ENCODE results near the gene XRN2. TPM values are rescaled to one million over a fixed set of nuclear protein-coding genes. Genes with fewer than 3 reads are reported as not detected.

XRN2 gene
- total and polyA plus RNA-seq, 2 of the 13 experiments (the other 11 are each of a cell fraction or from before 2014, with no cell fraction given): 90.3 to 171 TPM

DNA sequence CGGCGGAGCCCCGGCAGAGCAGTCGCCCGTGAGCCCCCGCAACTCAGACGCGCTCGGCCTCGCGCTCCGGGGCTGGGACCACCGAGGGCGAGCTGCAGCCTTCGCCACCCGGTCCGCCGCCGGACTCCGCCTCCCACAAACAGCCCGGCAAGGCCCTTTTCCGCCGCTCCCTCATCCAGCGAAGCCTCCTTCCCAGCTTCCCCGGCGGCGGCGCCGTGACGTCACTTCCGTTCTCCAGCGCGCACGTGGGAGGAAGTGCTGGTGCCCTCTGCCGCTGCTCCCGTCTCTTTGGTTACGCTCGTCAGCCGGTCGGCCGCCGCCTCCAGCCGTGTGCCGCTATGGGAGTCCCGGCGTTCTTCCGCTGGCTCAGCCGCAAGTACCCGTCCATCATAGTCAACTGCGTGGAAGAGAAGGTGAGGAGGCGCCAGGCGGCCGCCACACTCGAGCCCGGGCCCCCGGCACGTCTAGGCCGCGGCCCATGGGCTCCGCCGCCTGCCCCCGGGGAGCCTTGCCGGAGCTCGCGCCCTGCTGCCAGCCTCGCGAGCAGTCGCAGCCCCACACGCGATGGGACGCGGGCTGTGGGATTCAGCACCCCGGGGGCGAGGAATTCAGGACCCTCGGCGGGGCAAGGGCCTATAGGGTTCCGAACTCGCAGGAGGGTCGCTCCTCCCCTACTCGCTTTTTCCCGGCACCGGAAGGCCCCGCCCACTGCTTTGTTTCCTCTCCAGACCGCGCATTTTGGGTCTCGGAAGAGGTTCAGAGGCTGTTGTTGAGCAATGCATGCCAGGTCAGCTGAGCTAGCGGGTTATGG lies at the start of gene XRN2 (continued):
- TF ChIP-seq TMF1 (CRISPR knock-in tag; IDR thresholded peaks at IDR 0.05; ENCODE audit: low read depth): peak; percentile 89
- peak; percentile 88 for TF ChIP-seq KLF11 (CRISPR knock-in tag; IDR thresholded peaks at IDR 0.05)
- peak; percentile 47 for TF ChIP-seq ZNF552 (CRISPR knock-in tag; IDR thresholded peaks at IDR 0.05; ENCODE audit: borderline replicate concordance)
- TF ChIP-seq, protein P1, sequence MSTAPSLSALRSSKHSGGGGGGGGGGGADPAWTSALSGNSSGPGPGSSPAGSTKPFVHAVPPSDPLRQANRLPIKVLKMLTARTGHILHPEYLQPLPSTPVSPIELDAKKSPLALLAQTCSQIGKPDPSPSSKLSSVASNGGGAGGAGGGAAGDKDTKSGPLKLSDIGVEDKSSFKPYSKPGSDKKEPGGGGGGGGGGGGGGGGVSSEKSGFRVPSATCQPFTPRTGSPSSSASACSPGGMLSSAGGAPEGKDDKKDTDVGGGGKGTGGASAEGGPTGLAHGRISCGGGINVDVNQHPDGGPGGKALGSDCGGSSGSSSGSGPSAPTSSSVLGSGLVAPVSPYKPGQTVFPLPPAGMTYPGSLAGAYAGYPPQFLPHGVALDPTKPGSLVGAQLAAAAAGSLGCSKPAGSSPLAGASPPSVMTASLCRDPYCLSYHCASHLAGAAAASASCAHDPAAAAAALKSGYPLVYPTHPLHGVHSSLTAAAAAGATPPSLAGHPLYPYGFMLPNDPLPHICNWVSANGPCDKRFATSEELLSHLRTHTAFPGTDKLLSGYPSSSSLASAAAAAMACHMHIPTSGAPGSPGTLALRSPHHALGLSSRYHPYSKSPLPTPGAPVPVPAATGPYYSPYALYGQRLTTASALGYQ (CRISPR knock-in tag; IDR thresholded peaks at IDR 0.05): peak; percentile 43
- peak; percentile 96 for TF ChIP-seq ZNF615 (CRISPR knock-in tag; IDR thresholded peaks at IDR 0.05; ENCODE audit: borderline replicate concordance)
- TF ChIP-seq MTA1 (CRISPR knock-in tag; IDR thresholded peaks at IDR 0.05; ENCODE audit: borderline replicate concordance): peak; percentile 89; the same call in 1 of the 2 replicates
- TF ChIP-seq, protein P2, sequence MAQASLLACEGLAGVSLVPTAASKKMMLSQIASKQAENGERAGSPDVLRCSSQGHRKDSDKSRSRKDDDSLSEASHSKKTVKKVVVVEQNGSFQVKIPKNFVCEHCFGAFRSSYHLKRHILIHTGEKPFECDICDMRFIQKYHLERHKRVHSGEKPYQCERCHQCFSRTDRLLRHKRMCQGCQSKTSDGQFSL (CRISPR knock-in tag; IDR thresholded peaks at IDR 0.05): no peak; the same call in 1 of the 2 replicates
- peak; percentile 87 for TF ChIP-seq ZNF468 (CRISPR knock-in tag; IDR thresholded peaks at IDR 0.05)
- TF ChIP-seq, protein P3, sequence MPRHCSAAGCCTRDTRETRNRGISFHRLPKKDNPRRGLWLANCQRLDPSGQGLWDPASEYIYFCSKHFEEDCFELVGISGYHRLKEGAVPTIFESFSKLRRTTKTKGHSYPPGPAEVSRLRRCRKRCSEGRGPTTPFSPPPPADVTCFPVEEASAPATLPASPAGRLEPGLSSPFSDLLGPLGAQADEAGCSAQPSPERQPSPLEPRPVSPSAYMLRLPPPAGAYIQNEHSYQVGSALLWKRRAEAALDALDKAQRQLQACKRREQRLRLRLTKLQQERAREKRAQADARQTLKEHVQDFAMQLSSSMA (CRISPR knock-in tag; IDR thresholded peaks at IDR 0.05): peak; percentile 90
- no peak for TF ChIP-seq SMARCC2 (IDR thresholded peaks at IDR 0.05)
- TF ChIP-seq, protein P4, sequence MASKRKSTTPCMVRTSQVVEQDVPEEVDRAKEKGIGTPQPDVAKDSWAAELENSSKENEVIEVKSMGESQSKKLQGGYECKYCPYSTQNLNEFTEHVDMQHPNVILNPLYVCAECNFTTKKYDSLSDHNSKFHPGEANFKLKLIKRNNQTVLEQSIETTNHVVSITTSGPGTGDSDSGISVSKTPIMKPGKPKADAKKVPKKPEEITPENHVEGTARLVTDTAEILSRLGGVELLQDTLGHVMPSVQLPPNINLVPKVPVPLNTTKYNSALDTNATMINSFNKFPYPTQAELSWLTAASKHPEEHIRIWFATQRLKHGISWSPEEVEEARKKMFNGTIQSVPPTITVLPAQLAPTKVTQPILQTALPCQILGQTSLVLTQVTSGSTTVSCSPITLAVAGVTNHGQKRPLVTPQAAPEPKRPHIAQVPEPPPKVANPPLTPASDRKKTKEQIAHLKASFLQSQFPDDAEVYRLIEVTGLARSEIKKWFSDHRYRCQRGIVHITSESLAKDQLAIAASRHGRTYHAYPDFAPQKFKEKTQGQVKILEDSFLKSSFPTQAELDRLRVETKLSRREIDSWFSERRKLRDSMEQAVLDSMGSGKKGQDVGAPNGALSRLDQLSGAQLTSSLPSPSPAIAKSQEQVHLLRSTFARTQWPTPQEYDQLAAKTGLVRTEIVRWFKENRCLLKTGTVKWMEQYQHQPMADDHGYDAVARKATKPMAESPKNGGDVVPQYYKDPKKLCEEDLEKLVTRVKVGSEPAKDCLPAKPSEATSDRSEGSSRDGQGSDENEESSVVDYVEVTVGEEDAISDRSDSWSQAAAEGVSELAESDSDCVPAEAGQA (IDR thresholded peaks at IDR 0.05; ENCODE audit: low read depth): peak; percentile 95
- TF ChIP-seq, protein P4 (CRISPR knock-in tag; IDR thresholded peaks at IDR 0.05; ENCODE audit: borderline replicate concordance): peak; percentile 79; the same call in 1 of the 2 replicates
- TF ChIP-seq, protein P5, sequence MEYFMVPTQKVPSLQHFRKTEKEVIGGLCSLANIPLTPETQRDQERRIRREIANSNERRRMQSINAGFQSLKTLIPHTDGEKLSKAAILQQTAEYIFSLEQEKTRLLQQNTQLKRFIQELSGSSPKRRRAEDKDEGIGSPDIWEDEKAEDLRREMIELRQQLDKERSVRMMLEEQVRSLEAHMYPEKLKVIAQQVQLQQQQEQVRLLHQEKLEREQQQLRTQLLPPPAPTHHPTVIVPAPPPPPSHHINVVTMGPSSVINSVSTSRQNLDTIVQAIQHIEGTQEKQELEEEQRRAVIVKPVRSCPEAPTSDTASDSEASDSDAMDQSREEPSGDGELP (IDR thresholded peaks at IDR 0.05; ENCODE audit: borderline replicate concordance, low read depth): peak; percentile 99
- TF ChIP-seq ETV5 (CRISPR knock-in tag; IDR thresholded peaks at IDR 0.05; ENCODE audit: borderline replicate concordance): peak; percentile 93
- TF ChIP-seq ZNF101 (CRISPR knock-in tag; IDR thresholded peaks at IDR 0.05; ENCODE audit: borderline replicate concordance, low read depth): no peak
- TF ChIP-seq, protein P6, sequence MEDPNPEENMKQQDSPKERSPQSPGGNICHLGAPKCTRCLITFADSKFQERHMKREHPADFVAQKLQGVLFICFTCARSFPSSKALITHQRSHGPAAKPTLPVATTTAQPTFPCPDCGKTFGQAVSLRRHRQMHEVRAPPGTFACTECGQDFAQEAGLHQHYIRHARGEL (CRISPR knock-in tag; IDR thresholded peaks at IDR 0.05): no peak
- TF ChIP-seq ZSCAN25 (CRISPR knock-in tag; IDR thresholded peaks at IDR 0.05): peak; percentile 93

All from HepG2 (cell line).